Measurements from ENCODE around the gene THBS3.
A peak's percentile ranks its signal among the peaks of the same experiment; 100 is the strongest.
"Not testable (repeated sequence)": the region's sequence is repeated elsewhere in the genome, so short reads cannot be mapped to it uniquely, and the experiment has no call there.

THBS3 gene

GRCh38 chr1:155218854-155219591 is 11.3 kb upstream of the THBS3 start:
- no peak overlapping the region for H3K4me3 ChIP-seq (ENCODE audit: low read length)

DNA sequence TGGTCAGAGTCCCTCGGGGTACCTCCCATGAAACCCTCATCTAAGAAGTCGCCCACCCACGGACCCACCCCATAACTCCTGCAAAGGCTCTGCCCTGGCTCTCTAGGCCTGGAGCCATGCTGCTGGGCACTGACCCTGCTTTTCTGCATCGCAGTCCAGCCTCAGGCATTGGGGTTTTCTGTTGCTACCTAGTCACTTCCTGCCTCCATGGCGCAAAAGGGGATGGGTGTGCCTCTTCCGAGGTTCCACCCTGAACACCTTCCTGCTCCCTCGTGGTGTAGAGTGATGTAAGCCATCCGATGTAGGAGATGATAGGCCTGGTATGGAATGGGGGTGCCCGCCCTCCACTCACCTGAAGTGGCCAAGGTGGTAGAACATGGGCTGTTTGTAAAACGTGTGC is 7.0 kb upstream of the THBS3 start:
- not testable (repeated sequence) for H3K36me3 ChIP-seq (ENCODE audit: insufficient read depth, low read length)

More at GRCh38 chr1:155218854-155219591, 11.3 kb upstream of the THBS3 start:
- Histone ChIP-seq H3K9me3 (replicated peaks; ENCODE audit: low read length) (no peaks in the 10 kb centered on the region), H3K4me2 (ENCODE audit: low read length) (peak overlapping the region; percentile 18), H3K27me3 (ENCODE audit: control insufficient read depth, insufficient read depth, low read length) (no peaks in the 10 kb centered on the region), H3K4me1 (ENCODE audit: control insufficient read depth, insufficient read depth, low read length) (peaks cover 7% of the 10 kb centered on the region), H3K9ac (ENCODE audit: low read depth, low read length) (no peak overlapping the region), H3K36me3 (ENCODE audit: insufficient read depth, low read length) (no peaks in the 10 kb centered on the region)

GRCh38 chr1:155212051-155212440 is 4.3 kb upstream of the THBS3 start:
- H3K9me3 ChIP-seq (replicated peaks; ENCODE audit: low read length); H3K9ac ChIP-seq (ENCODE audit: low read depth, low read length); H3K4me2 ChIP-seq (ENCODE audit: low read length); H3K4me3 ChIP-seq (ENCODE audit: low read length); H3K27me3 ChIP-seq (ENCODE audit: control insufficient read depth, insufficient read depth, low read length); H3K36me3 ChIP-seq (ENCODE audit: insufficient read depth, low read length): not testable (repeated sequence)
- peaks cover 13% of the 10 kb centered on the region for H3K4me1 ChIP-seq (ENCODE audit: control insufficient read depth, insufficient read depth, low read length)

More for the DNA sequence above, 7.0 kb upstream of the THBS3 start:
- H3K4me3 ChIP-seq (ENCODE audit: low read length); H3K9me3 ChIP-seq (replicated peaks; ENCODE audit: low read length); H3K27me3 ChIP-seq (ENCODE audit: control insufficient read depth, insufficient read depth, low read length); H3K4me2 ChIP-seq (ENCODE audit: low read length); H3K4me1 ChIP-seq (ENCODE audit: control insufficient read depth, insufficient read depth, low read length); H3K9ac ChIP-seq (ENCODE audit: low read depth, low read length): not testable (repeated sequence)

DNA sequence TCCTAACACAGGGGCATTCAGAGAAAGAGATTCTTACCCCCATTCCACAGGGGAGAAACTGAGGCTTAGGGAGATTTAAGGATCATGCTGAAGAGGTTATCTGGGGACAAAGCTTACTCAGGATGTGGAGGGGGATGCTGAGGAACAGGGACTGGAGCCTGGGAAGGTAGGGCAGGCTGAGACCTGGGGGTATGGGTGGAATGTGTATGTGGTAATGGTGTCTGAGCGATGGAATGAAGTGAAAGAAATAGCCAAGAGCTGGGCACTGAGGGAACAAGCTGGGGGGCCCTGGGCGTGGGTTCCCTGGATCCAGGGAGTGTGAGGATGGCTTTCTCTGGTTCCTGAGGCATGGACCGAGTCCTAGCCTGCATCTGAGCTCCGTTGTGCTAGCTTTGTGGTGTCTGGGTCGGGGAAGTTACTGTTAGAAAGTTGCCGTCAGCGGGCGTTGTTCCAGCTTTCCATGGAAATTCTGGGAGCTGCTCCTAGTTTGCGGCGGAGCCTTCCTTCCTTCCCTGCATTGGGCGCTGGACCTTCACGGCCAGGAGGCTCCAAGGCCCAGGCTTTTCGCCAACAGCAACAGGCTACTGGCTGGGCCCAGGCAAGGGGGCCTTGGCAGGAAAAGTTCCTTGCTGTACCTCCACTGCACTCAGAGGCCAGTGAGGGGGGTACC is 3.8 kb upstream of the THBS3 start:
- not testable (repeated sequence) for H3K9me3 ChIP-seq (replicated peaks; ENCODE audit: low read length); H3K4me3 ChIP-seq (ENCODE audit: low read length); H3K36me3 ChIP-seq (ENCODE audit: insufficient read depth, low read length); H3K27me3 ChIP-seq (ENCODE audit: control insufficient read depth, insufficient read depth, low read length); H3K9ac ChIP-seq (ENCODE audit: low read depth, low read length); H3K4me2 ChIP-seq (ENCODE audit: low read length)
- peaks cover 15% of the 10 kb centered on the region for H3K4me1 ChIP-seq (ENCODE audit: control insufficient read depth, insufficient read depth, low read length)

GRCh38 chr1:155210314-155211104 is 2.8 kb upstream of the THBS3 start:
- Histone ChIP-seq H3K27me3 (ENCODE audit: control insufficient read depth, insufficient read depth, low read length) (no peaks in the 10 kb centered on the region), H3K4me1 (ENCODE audit: control insufficient read depth, insufficient read depth, low read length) (peaks cover 15% of the 10 kb centered on the region), H3K9ac (ENCODE audit: low read depth, low read length) (no peak overlapping the region), H3K4me2 (ENCODE audit: low read length) (peak overlapping the region; percentile 96), H3K36me3 (ENCODE audit: insufficient read depth, low read length) (peaks cover 5% of the 10 kb centered on the region), H3K9me3 (replicated peaks; ENCODE audit: low read length) (no peaks in the 10 kb centered on the region), H3K4me3 (ENCODE audit: low read length) (no peak overlapping the region)

DNA sequence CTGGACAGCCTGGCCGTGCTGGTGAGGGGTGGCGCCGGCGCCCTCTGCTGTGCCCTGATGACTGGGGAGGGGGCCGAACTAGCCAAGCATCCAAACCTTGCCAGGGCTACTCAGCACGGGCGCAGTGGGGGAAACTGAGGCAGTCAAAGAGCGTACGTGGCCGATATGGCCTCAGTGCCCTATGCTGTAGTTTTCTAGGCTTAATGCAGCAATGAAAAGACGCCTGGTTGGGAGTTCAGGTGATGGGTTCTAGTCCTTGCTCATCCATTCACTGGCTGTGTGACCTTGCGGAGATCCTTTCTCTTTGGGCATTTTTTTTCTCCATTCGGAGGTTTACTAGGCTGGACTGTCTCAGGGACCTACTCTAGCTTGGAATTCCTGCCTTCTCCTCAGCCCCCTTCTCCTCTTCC is 1.6 kb upstream of the THBS3 start:
- no peaks in the 10 kb centered on the region for H3K9me3 ChIP-seq (replicated peaks; ENCODE audit: low read length)
- peaks cover 15% of the 10 kb centered on the region for H3K4me1 ChIP-seq (ENCODE audit: control insufficient read depth, insufficient read depth, low read length)
- H3K9ac ChIP-seq (ENCODE audit: low read depth, low read length), result peak overlapping the region; percentile 100
- H3K36me3 ChIP-seq (ENCODE audit: insufficient read depth, low read length), result peaks cover 5% of the 10 kb centered on the region
- no peaks in the 10 kb centered on the region for H3K27me3 ChIP-seq (ENCODE audit: control insufficient read depth, insufficient read depth, low read length)
- H3K4me2 ChIP-seq (ENCODE audit: low read length), result peak overlapping the region; percentile 96
- peak overlapping the region; percentile 90 for H3K4me3 ChIP-seq (ENCODE audit: low read length)

- H3K36me3 ChIP-seq (ENCODE audit: insufficient read depth, low read length), result peaks cover 5% of the 10 kb centered on the region
- no peaks in the 10 kb centered on the region for H3K27me3 ChIP-seq (ENCODE audit: control insufficient read depth, insufficient read depth, low read length)
- peak within 1 kb of the TSS; percentile 96 for H3K4me2 ChIP-seq (ENCODE audit: low read length)
- H3K4me1 ChIP-seq (ENCODE audit: control insufficient read depth, insufficient read depth, low read length), result peaks cover 15% of the 10 kb centered on the region
- H3K9ac ChIP-seq (ENCODE audit: low read depth, low read length), result peak within 1 kb of the TSS; percentile 100
- H3K4me3 ChIP-seq (ENCODE audit: low read length), result peak within 1 kb of the TSS; percentile 90
- H3K9me3 ChIP-seq (replicated peaks; ENCODE audit: low read length), result no peaks in the 10 kb centered on the region
These were observed 1.0 kb upstream of the THBS3 start, which contains the start of gene MTX1 for GRCh38 chr1:155208541-155209311. Gene MTX1 (plus strand): TSS chr1:155208695. CDS start chr1:155208805, 110 bp downstream.

GRCh38 chr1:155206891-155207805 is 549 bp downstream of the THBS3 start:
- Histone ChIP-seq H3K9ac (ENCODE audit: low read depth, low read length) (peak overlapping the region; percentile 100), H3K36me3 (ENCODE audit: insufficient read depth, low read length) (peaks cover 5% of the 10 kb centered on the region)

GRCh38 chr1:155205969-155206593 is 1.6 kb downstream of the THBS3 start:
- no peaks in the 10 kb centered on the region for H3K27me3 ChIP-seq (ENCODE audit: control insufficient read depth, insufficient read depth, low read length)
- no peak overlapping the region for H3K4me2 ChIP-seq (ENCODE audit: low read length)
- no peaks in the 10 kb centered on the region for H3K9me3 ChIP-seq (replicated peaks; ENCODE audit: low read length)
- H3K4me3 ChIP-seq (ENCODE audit: low read length), result no peak overlapping the region
- H3K36me3 ChIP-seq (ENCODE audit: insufficient read depth, low read length), result peaks cover 8% of the 10 kb centered on the region
- peaks cover 15% of the 10 kb centered on the region for H3K4me1 ChIP-seq (ENCODE audit: control insufficient read depth, insufficient read depth, low read length)
- H3K9ac ChIP-seq (ENCODE audit: low read depth, low read length), result no peak overlapping the region

More at GRCh38 chr1:155206891-155207805, 549 bp downstream of the THBS3 start:
- Histone ChIP-seq H3K27me3 (ENCODE audit: control insufficient read depth, insufficient read depth, low read length) (no peaks in the 10 kb centered on the region), H3K4me1 (ENCODE audit: control insufficient read depth, insufficient read depth, low read length) (peaks cover 15% of the 10 kb centered on the region), H3K9me3 (replicated peaks; ENCODE audit: low read length) (no peaks in the 10 kb centered on the region), H3K4me3 (ENCODE audit: low read length) (peak overlapping the region; percentile 90), H3K4me2 (ENCODE audit: low read length) (peak overlapping the region; percentile 96)

- Histone ChIP-seq H3K4me3 (ENCODE audit: low read length) (no peak overlapping the region), H3K4me1 (ENCODE audit: control insufficient read depth, insufficient read depth, low read length) (peaks cover 15% of the 10 kb centered on the region), H3K9me3 (replicated peaks; ENCODE audit: low read length) (no peaks in the 10 kb centered on the region), H3K4me2 (ENCODE audit: low read length) (no peak overlapping the region), H3K36me3 (ENCODE audit: insufficient read depth, low read length) (peaks cover 3% of the 10 kb centered on the region), H3K9ac (ENCODE audit: low read depth, low read length) (no peak overlapping the region), H3K27me3 (ENCODE audit: control insufficient read depth, insufficient read depth, low read length) (no peaks in the 10 kb centered on the region)
These were observed 2.7 kb downstream of the THBS3 start for GRCh38 chr1:155205035-155205434.

All from skeletal muscle satellite cell (primary cell).